ENCODE data around the gene HACD3.

DNA sequence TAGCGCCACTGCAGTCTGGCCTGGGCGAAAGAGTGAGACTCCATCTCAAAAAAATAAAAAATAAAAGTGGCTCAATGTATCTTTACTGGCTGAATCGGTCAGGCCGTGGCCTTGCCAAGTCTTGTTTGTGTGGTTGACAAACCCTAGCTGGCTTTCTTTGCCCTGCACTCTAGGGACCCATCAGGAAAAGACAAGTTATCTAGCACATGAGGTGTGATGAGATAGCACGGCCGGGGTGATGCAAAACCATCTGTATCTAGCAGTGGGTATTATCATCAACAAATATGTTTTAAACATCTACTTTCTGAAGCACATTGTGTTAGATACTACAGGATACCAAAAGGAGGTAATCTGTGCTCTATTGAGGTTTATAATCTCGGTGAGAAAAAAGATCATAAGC is 8.9 kb upstream of the HACD3 start:
- no peak for TF ChIP-seq POLR2A (IDR thresholded peaks at IDR 0.05)
- TF ChIP-seq, protein P1, sequence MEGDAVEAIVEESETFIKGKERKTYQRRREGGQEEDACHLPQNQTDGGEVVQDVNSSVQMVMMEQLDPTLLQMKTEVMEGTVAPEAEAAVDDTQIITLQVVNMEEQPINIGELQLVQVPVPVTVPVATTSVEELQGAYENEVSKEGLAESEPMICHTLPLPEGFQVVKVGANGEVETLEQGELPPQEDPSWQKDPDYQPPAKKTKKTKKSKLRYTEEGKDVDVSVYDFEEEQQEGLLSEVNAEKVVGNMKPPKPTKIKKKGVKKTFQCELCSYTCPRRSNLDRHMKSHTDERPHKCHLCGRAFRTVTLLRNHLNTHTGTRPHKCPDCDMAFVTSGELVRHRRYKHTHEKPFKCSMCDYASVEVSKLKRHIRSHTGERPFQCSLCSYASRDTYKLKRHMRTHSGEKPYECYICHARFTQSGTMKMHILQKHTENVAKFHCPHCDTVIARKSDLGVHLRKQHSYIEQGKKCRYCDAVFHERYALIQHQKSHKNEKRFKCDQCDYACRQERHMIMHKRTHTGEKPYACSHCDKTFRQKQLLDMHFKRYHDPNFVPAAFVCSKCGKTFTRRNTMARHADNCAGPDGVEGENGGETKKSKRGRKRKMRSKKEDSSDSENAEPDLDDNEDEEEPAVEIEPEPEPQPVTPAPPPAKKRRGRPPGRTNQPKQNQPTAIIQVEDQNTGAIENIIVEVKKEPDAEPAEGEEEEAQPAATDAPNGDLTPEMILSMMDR (IDR thresholded peaks at IDR 0.05) = no peak
